ENCODE data around the gene USP6NL.
A peak's percentile ranks its signal among the peaks of the same experiment; 100 is the strongest.

USP6NL gene

DNA sequence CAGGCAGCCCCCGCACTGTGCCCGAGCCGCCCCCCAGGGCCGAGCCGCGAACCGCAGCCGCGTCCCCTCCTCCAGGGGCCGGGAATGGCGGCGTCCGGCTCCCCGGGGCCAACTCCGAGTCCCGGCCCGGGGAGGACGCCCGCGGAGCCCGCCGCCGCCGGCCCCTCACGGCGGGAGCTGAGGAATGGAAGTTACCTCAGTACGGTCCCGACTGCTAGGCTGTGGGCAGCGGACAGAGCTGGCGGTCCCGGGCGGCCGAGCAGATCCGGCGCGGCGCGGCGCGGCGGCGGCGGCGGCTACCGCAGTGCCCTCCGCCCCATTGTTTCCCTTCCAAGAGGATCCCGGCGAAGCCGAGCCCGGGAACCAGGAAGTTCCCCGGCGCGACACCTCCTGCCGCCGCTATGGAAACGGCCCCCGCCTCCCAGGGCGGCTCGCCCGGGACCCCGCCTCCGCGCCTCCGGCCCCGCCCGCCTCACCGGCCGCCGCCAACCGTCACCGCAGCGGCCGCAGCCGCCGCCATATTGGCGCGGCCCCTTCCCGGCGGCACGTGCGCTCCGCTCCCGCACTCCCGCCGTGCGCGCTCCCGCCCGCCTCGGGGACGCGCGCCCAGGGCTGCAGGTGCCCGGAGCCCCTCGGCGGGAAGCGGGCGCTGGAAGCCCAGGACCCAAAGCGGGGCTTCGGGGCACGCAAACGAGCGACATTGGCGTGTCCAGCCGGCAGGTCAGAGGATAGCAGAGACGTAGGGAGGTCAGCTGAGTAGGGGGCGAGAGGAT lies at the start of gene USP6NL:
TSS of gene USP6NL (minus strand) at position 403 of the 773 bp plus-strand sequence. CDS start 14,016 bp downstream, outside the sequence.
- CTCF ChIA-PET, result interaction anchor here (1.0 to 1.1 kb wide), 2 partner anchors 17 to 113 kb away, joined by 3 to 4 read pairs; no protein-coding TSS in a partner anchor
- POLR2A ChIA-PET, result no interaction called here
- DNase-seq (ENCODE audit: extremely low spot score), result peak; percentile 83

DNA sequence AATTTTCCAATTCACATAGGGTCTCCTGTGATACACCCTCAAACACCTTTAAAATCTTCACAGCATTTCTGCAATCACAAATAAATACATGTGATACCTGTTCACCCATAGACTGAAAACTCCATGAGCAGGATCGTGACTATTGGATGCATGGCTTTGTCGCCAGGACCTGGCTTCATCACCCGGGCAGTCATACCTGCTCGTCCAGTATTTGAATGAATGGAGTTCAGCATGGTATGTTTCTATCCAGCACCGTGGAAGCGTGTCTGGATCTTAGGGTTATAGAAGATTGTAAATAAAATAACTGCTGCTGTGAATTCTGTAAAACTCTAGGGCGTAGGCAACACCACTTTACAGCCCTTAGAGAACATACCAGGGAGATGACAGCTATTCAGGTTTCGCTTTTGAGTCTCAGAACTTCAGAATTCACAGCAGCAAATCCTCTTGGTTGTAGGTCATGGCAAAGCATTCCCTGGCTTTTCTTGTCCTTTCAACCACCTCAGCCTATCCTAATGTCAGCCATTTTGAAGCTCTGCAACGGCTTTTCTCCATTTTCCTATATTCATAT lies 47.4 kb upstream of the USP6NL start:
- ChIA-PET CTCF (interaction anchor here (1.6 kb wide), 1 partner anchor 10 kb away, joined by 3 read pairs; no protein-coding TSS in a partner anchor), POLR2A (no interaction called here)
- DNase-seq (ENCODE audit: extremely low spot score), result no peak
- TF ChIP-seq, protein P1, sequence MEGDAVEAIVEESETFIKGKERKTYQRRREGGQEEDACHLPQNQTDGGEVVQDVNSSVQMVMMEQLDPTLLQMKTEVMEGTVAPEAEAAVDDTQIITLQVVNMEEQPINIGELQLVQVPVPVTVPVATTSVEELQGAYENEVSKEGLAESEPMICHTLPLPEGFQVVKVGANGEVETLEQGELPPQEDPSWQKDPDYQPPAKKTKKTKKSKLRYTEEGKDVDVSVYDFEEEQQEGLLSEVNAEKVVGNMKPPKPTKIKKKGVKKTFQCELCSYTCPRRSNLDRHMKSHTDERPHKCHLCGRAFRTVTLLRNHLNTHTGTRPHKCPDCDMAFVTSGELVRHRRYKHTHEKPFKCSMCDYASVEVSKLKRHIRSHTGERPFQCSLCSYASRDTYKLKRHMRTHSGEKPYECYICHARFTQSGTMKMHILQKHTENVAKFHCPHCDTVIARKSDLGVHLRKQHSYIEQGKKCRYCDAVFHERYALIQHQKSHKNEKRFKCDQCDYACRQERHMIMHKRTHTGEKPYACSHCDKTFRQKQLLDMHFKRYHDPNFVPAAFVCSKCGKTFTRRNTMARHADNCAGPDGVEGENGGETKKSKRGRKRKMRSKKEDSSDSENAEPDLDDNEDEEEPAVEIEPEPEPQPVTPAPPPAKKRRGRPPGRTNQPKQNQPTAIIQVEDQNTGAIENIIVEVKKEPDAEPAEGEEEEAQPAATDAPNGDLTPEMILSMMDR (IDR thresholded peaks at IDR 0.05; ENCODE audit: control extremely low read depth, extremely low read depth, low read depth, missing control alignments), result no peak

More for the DNA sequence above, at the start of gene USP6NL:
- TF ChIP-seq, protein P1 (IDR thresholded peaks at IDR 0.05; ENCODE audit: control extremely low read depth, extremely low read depth, low read depth, missing control alignments), result no peak

DNA sequence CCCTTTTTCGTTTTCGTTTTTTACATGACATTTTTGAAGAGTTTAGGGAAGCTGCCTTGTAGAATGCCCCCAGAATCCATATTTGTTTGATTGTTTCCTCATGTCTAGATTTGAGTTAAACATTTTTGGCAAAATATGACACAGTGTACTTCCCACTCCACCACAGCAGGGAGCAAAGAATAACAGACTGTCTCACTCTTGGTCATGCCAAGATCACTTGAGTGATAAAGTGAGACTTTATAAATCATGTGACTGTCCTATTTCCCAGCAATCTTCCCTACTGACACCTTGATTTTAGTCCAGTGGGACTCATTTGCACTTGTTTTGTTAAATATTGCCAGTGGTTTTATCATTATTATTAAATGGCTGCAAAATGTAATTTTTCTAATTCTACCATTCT lies 44.4 kb upstream of the USP6NL start:
- TF ChIP-seq, protein P1 (IDR thresholded peaks at IDR 0.05; ENCODE audit: control extremely low read depth, extremely low read depth, low read depth, missing control alignments), result no peak
- CTCF ChIA-PET, result interaction anchor here (1.5 kb wide), 1 partner anchor 35 kb away, joined by 3 read pairs; no protein-coding TSS in a partner anchor
- no peak for DNase-seq (ENCODE audit: extremely low spot score)
- POLR2A ChIA-PET, result no interaction called here

GRCh38 chr10:11654659-11655058 lies 43.2 kb upstream of the USP6NL start:
- POLR2A ChIA-PET, result no interaction called here
- TF ChIP-seq, protein P1 (IDR thresholded peaks at IDR 0.05; ENCODE audit: control extremely low read depth, extremely low read depth, low read depth, missing control alignments), result no peak

GRCh38 chr10:11653758-11654471 lies 42.5 kb upstream of the USP6NL start:
- ChIA-PET POLR2A (no interaction called here), CTCF (interaction anchor here (1.1 kb wide), 1 partner anchor 9 kb away, joined by 3 read pairs; no protein-coding TSS in a partner anchor)
- DNase-seq (ENCODE audit: extremely low spot score), result no peak
- TF ChIP-seq, protein P1 (IDR thresholded peaks at IDR 0.05; ENCODE audit: control extremely low read depth, extremely low read depth, low read depth, missing control alignments), result no peak

More at GRCh38 chr10:11654659-11655058, 43.2 kb upstream of the USP6NL start:
- CTCF ChIA-PET, result interaction anchor here (0.8 to 1.5 kb wide), 3 partner anchors 10 to 44 kb away, joined by 3 read pairs; no protein-coding TSS in a partner anchor
- DNase-seq (ENCODE audit: extremely low spot score), result no peak

DNA sequence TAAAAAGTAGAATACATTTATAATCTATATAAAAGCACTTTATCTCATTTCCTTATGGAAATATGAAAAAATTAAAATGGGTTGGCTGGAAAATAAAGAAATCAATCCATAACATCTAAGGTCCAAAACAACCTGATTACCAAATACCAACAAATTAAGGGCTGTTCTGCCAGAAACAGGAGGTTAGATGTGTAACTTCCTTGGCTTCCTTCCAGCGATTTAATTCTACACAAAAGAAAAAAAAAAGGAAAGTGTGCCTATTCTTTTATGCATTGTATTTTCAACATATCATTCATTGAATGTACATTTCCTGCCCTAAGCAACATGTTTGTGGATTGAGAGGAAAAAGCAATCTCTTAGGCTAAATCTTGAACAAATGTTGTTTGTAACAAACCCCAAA lies 36.2 kb upstream of the USP6NL start:
- ChIA-PET CTCF (no interaction called here), POLR2A (no interaction called here)
- TF ChIP-seq, protein P1 (IDR thresholded peaks at IDR 0.05; ENCODE audit: control extremely low read depth, extremely low read depth, low read depth, missing control alignments), result no peak
- no peak for DNase-seq (ENCODE audit: extremely low spot score)

All from GM10248 (cell line).